ENCODE data around the gene AOC2. TPM values are rescaled to one million over a fixed set of nuclear protein-coding genes. Genes with fewer than 3 reads are reported as not detected.
"Not testable (repeated sequence)": the region's sequence is repeated elsewhere in the genome, so short reads cannot be mapped to it uniquely, and the experiment has no call there.

AOC2 gene
- total RNA-seq, 2 experiments from 2014 or later: 2.4 to 2.6 TPM

DNA sequence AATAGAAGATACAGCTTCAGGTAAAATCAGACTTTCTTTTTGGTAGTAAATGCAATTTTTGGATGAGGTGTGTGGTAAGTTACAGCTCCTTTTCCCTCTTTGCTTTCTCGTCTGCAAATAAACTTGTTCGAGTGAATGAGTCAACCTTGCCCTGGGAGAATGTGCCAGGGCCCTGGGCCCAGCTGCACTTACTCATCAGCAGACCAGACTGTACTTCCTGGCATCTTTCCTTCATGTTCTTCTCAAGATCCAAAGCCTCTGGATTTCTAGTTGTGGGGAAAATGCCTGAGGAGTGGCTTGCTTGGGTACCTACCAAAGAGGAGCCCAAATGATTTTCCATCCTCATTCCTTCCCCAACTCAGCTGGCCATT lies 50.8 kb downstream of the AOC2 start:
- CTCF ChIA-PET: no interaction called here
- POLR2A ChIA-PET: no interaction called here

DNA sequence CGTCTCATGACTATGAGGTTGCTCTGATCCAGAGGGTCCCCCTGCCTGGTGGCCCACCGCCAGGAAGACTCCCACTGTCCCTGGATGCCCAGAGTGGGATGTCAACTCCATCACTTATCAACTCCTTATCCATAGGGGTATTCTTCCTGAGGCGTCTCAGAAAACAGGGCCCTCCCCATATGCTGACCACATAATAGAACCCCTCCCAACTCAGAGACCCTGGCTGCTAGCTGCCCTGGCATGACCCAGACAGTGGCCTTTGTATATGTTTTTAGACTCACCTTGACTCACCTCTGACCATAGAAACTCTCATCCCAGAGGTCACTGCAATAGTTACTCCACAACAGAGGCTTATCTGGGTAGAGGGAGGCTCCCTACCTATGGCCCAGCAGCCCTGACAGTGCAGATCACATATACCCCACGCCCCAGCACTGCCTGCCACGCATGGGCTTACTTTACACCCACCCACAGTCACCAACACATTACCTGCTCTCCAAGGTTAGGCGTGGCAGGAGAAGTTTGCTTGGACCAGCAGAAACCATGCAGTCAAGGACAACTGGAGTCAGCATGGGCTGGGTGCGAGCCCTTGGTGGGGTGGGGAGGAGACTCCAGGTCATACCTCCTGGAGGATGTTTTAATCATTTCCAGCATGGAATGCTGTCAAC lies 53.9 kb downstream of the AOC2 start:
- POLR2A ChIA-PET: no interaction called here
- CTCF ChIA-PET: no interaction called here

DNA sequence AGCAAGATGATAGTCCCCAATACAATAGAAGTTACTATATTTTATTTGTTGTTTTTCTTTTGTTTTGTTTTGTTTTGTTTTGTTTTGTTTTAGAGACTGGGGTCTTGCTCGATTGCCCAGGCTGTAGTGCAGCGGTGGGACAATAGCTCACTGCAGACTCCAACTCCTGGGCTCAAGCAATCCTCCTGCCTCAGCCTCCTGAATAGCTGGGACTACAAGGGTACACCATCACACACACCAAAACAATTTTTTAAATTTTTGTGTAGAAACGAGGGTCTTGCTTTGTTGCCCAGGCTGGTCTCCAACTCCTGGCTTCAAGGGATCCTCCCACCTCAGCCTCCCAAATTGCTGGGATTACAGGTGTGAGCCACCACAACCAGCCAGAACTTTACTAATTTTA lies 55.6 kb downstream of the AOC2 start:
- CTCF ChIA-PET: not testable (repeated sequence)
- POLR2A ChIA-PET: interaction anchor here (0.6 kb wide), 1 partner anchor 37 kb away, joined by 3 read pairs; no protein-coding TSS in a partner anchor

Other genes with a start within 250 kb of the AOC2 start
- 10 to 100 TPM; 29.6 to 30.2 TPM for gene RETREG3, start 235.2 kb upstream of the AOC2 start, total RNA-seq
- gene TUBG1, start 234.9 kb upstream of the AOC2 start, total RNA-seq: 100 to 1,000 TPM; 118 to 123 TPM
- 10 to 100 TPM; 11.4 to 12.9 TPM for gene TUBG2, start 185.3 kb upstream of the AOC2 start, total RNA-seq
- gene PLEKHH3, start 167.6 kb upstream of the AOC2 start, total RNA-seq: 1 to 10 TPM; 1.0 to 1.4 TPM
- under 1 TPM; 0.10 to 0.38 TPM for gene CCR10, start 162.7 kb upstream of the AOC2 start, total RNA-seq
- gene CNTNAP1, start 162.0 kb upstream of the AOC2 start, total RNA-seq: 1 to 10 TPM; 2.9 to 3.8 TPM
- 10 to 100 TPM; 27.2 to 29.2 TPM for gene EZH1, start 99.5 kb upstream of the AOC2 start, total RNA-seq
- gene RAMP2, start 83.4 kb upstream of the AOC2 start, total RNA-seq: not detected
- 10 to 100 TPM; 95.2 to 96.5 TPM for gene VPS25, start 71.1 kb upstream of the AOC2 start, total RNA-seq
- under 1 TPM; 0.23 to 0.38 TPM for gene WNK4, start 64.0 kb upstream of the AOC2 start, total RNA-seq
- 10 to 100 TPM; 54.0 to 56.7 TPM for gene COA3, start 45.9 kb upstream of the AOC2 start, total RNA-seq
- gene CNTD1, start 45.7 kb upstream of the AOC2 start, total RNA-seq: not detected
- 10 to 100 TPM; 86.2 to 88.3 TPM for gene BECN1, start 20.3 kb upstream of the AOC2 start, total RNA-seq
- gene PSME3, start 11.2 kb upstream of the AOC2 start, total RNA-seq: 100 to 1,000 TPM; 226 to 244 TPM
- gene AOC3, start 6.6 kb downstream of the AOC2 start, total RNA-seq: 1 to 10 TPM; 1.0 TPM
- not detected for gene G6PC1, start 56.2 kb downstream of the AOC2 start, total RNA-seq
- gene AARSD1, start 119.9 kb downstream of the AOC2 start, total RNA-seq: 10 to 100 TPM; 88.5 to 95.4 TPM
- under 1 TPM; 0.63 to 0.80 TPM for gene PTGES3L, start 135.5 kb downstream of the AOC2 start, total RNA-seq
- gene RUNDC1, start 136.0 kb downstream of the AOC2 start, total RNA-seq: 10 to 100 TPM; 14.4 to 14.9 TPM
- 1,000 to 10,000 TPM; 1,386 to 1,409 TPM for gene RPL27, start 153.8 kb downstream of the AOC2 start, total RNA-seq
- gene IFI35, start 162.2 kb downstream of the AOC2 start, total RNA-seq: 10 to 100 TPM; 19.0 to 21.9 TPM
- 10 to 100 TPM; 33.6 to 36.0 TPM for gene VAT1, start 177.8 kb downstream of the AOC2 start, total RNA-seq
- gene RND2, start 180.7 kb downstream of the AOC2 start, total RNA-seq: under 1 TPM; 0.06 TPM